Hepatocyte (in vitro differentiated cells): ENCODE measurements around the gene NBPF4. TPM values are rescaled to one million over a fixed set of nuclear protein-coding genes. Genes with fewer than 3 reads are reported as not detected.
"Not testable (repeated sequence)": the region's sequence is repeated elsewhere in the genome, so short reads cannot be mapped to it uniquely, and the experiment has no call there.

ENCODE experiments used
- DNase-seq: peaks from one replicate; pipeline ENCODE4 v3.0.0-alpha.2; 2016; ENCODE audit warnings: low spot score
- H2AFZ ChIP-seq: fragments of 200-600 bp; sonication (generic); 2 replicates; pipeline ENCODE4 v1.6.0; 2016; ENCODE audit warnings: antibody characterized with exemption, mild to moderate bottlenecking
- H3K27ac ChIP-seq: fragments of 200-600 bp; sonication (generic); 2 replicates; pipeline ENCODE4 v1.5.1; 2016; ENCODE audit warnings: mild to moderate bottlenecking
- H3K27me3 ChIP-seq: fragments of 200-600 bp; sonication (generic); 2 replicates; pipeline ENCODE4 v1.6.1; 2016
- H3K36me3 ChIP-seq: fragments of 200-600 bp; sonication (generic); replicated peaks from 2 replicates; pipeline ENCODE4 v1.5.1; 2016; ENCODE audit warnings: low read depth; ENCODE audit not compliant: insufficient read depth
- H3K4me1 ChIP-seq: fragments of 200-600 bp; sonication (generic); 2 replicates; pipeline ENCODE4 v1.5.1; 2016; ENCODE audit warnings: mild to moderate bottlenecking, moderate library complexity; ENCODE audit not compliant: insufficient read depth
- H3K4me2 ChIP-seq: fragments of 200-600 bp; sonication (generic); 2 replicates; pipeline ENCODE4 v1.6.0; 2016
- H3K4me3 ChIP-seq: fragments of 200-600 bp; sonication (generic); 2 replicates; pipeline ENCODE4 v1.5.1; 2016; ENCODE audit warnings: mild to moderate bottlenecking
- H3K79me2 ChIP-seq: fragments of 200-600 bp; sonication (generic); 2 replicates; pipeline ENCODE4 v1.6.0; 2017; ENCODE audit warnings: mild to moderate bottlenecking
- H3K9me2 ChIP-seq: fragments of 200-600 bp; sonication (generic); replicated peaks from 2 replicates; pipeline ENCODE4 v1.6.0; 2017; ENCODE audit warnings: mild to moderate bottlenecking; ENCODE audit not compliant: insufficient read depth
- H3K9me3 ChIP-seq: fragments of 200-600 bp; sonication (generic); 2 replicates; pipeline ENCODE4 v1.5.1; 2016; ENCODE audit warnings: low read depth, mild to moderate bottlenecking
- H4K20me1 ChIP-seq: fragments of 200-600 bp; sonication (generic); 2 replicates; pipeline ENCODE4 v1.6.0; 2016; ENCODE audit warnings: mild to moderate bottlenecking; ENCODE audit not compliant: insufficient read depth, poor library complexity, severe bottlenecking
- WGBS: methylation state at CpG from one replicate; pipeline ENCODE4 v1.1.6; 2016; ENCODE audit warnings: low lambda C conversion rate; ENCODE audit errors: missing lambda C conversion rate; 5-methylcytosine and 5-hydroxymethylcytosine counted together
- polyA plus RNA-seq: library from polyadenylated mRNA; unstranded; fragments of >200 nt; fragmentation: Nextera tagmentation; extraction: Ambion mirVana; gene quantifications from 2 replicates; pipeline ENCODE4 v1.2.1, GENCODE V29; 2016
- total RNA-seq: library from RNA; depleted of rRNA; stranded (reverse); fragments of >200 nt; gene quantifications from 2 replicates; pipeline ENCODE4 v1.2.3, GENCODE V29; 2014

The NBPF4 gene, protein sequence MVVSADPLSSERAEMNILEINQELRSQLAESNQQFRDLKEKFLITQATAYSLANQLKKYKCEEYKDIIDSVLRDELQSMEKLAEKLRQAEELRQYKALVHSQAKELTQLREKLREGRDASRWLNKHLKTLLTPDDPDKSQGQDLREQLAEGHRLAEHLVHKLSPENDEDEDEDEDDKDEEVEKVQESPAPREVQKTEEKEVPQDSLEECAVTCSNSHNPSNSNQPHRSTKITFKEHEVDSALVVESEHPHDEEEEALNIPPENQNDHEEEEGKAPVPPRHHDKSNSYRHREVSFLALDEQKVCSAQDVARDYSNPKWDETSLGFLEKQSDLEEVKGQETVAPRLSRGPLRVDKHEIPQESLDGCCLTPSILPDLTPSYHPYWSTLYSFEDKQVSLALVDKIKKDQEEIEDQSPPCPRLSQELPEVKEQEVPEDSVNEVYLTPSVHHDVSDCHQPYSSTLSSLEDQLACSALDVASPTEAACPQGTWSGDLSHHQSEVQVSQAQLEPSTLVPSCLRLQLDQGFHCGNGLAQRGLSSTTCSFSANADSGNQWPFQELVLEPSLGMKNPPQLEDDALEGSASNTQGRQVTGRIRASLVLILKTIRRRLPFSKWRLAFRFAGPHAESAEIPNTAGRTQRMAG
- total RNA-seq: not detected in 2 replicates
- not detected in 2 replicates for polyA plus RNA-seq

GRCh38 chr1:108243976-108244375 is at the start of gene NBPF4:
Gene NBPF4 (minus strand): TSS chr1:108244076. CDS start chr1:108243761, 315 bp downstream.
- DNase-seq, H3K79me2 ChIP-seq, H3K27me3 ChIP-seq, H3K9me3 ChIP-seq, H3K9me2 ChIP-seq, H3K4me1 ChIP-seq, H3K4me3 ChIP-seq, H4K20me1 ChIP-seq, H3K36me3 ChIP-seq, H3K4me2 ChIP-seq, H2AFZ ChIP-seq, H3K27ac ChIP-seq: not testable (repeated sequence)
- no CpG with 5 or more reads among the region's 3 CpGs for WGBS

DNA sequence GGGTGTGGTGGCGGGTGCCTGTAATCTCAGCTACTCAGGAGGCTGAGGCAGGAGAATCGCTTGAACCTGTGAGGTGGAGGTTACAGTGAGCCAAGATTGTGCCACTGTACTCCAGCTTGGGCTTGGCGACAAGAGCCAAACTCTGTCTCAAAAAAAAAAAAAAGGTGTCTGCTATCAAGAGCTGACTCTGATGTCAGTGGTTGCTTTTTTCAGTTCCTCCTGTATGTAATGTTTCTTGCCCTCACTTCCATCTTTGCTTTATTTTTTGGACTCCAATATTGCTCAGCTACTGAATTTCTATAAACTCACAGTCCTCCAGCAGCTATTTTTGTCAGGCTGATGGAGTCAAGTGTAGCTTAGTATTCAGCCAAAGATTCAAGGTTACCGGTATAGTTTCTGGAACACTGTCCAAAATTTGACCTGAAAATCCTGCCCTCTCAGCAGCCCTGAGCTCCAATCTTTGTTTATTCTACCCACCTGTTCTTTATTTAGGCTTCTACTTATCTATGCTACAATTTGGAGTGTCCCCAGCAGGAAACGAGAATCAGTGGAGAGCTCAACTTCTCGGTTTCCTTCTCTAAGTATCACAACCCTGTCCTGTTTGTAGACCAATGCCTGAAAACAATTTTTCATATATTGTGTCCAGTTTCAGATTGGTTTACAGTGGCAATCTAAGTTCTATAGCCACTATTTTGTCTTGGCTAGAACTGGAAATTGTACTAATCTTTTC is 38.8 kb upstream of the NBPF4 start:
- not testable (repeated sequence) for H3K27me3 ChIP-seq, H3K4me1 ChIP-seq, H3K9me3 ChIP-seq, H3K9me2 ChIP-seq, H4K20me1 ChIP-seq, DNase-seq, H3K4me2 ChIP-seq, H3K79me2 ChIP-seq, H3K27ac ChIP-seq, H3K4me3 ChIP-seq, H3K36me3 ChIP-seq, H2AFZ ChIP-seq
- WGBS: no CpG with 5 or more reads among the region's 6 CpGs

DNA sequence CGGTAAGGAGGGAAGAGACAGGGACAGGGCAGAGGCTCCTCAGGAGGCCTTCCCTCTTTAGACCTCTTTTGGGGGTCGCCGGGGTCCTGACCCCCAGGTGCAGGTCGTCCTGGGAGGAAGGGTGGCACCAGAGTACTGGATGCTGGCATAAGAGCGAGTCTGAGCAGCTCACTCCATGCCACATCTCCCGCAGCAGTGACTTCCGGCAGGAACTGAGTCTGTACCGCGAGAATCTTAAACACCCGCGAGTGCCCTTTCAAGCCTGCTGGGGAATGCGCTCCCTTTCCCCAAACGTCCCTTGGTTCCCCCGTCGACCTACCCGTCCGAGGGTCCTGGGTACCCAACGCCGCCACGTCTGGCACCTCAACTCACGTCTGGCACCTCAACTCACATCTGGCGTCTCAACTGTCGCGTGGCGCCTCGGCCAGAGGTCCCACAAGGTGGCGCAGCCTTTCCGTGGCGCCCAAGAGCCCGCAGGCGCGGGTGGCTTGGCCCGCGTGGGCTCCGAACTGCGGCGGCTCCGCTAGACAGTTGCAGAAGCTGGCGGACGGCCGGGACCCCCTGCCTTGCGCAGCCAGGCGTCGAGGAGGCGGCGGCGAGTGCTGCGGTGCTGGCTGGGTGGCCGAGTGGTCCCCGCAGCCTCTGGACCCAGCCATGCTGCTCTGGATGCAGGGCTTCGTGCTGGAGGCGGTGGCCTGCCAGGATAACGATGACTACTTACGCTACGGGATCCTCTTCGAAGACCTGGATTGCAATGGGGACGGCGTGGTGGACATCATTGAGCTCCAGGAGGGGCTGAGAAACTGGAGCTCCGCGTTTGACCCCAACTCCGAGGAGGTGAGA is 28.8 kb upstream of the NBPF4 start:
- not testable (repeated sequence) for H3K9me2 ChIP-seq, H3K4me2 ChIP-seq, H3K9me3 ChIP-seq, DNase-seq, H4K20me1 ChIP-seq, H3K4me1 ChIP-seq, H3K36me3 ChIP-seq, H3K27me3 ChIP-seq, H3K4me3 ChIP-seq, H2AFZ ChIP-seq, H3K79me2 ChIP-seq, H3K27ac ChIP-seq
- WGBS: no CpG with 5 or more reads among the region's 61 CpGs

DNA sequence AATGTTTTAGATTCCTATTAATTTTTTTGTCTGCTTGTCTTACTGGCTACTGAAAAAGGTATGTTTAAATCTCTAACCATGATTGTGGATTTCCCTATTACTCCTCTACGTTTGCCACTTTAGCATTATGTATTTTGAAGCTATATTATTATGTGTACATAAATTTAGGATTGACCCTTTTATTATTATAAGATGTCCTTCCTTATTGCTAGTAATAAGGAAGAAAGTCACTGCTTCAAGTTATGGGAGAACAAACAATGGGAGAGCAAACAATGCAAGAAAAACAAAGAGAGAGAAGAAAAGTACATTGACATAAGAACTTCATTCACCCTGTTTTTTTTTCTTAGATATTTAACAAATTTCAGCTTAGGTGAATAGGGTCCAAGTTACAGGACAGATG is 23.2 kb upstream of the NBPF4 start:
- H3K36me3 ChIP-seq, H3K9me3 ChIP-seq, H3K4me2 ChIP-seq, H4K20me1 ChIP-seq, H3K27me3 ChIP-seq, H2AFZ ChIP-seq, H3K79me2 ChIP-seq, H3K4me1 ChIP-seq, H3K27ac ChIP-seq, DNase-seq, H3K4me3 ChIP-seq, H3K9me2 ChIP-seq: not testable (repeated sequence)
- 44% methylated on average over 1 of the region's 1 CpG for WGBS

DNA sequence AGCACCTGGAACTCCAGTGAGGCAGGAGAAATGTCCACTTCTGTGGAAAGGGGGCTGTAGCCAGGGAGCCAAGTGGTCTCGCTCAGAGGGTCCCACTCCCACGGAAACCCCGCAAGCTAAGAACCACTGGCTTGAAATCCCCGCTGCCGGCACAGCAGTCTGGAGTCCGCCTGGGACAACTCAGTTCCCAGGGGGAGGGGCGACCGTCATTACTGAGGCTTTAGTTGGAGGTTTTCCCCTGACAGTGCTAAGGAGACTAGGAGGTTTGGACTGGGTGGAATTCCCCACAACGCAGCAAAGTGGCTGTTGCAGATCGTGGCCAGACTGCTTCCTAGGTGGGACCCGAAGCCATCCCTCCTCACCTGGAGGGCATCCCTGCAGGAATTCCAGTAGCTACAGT is 18.1 kb upstream of the NBPF4 start:
- not testable (repeated sequence) for H3K27me3 ChIP-seq, H3K4me1 ChIP-seq, H3K4me3 ChIP-seq, H3K36me3 ChIP-seq, H3K9me2 ChIP-seq, H4K20me1 ChIP-seq, H3K4me2 ChIP-seq, H3K79me2 ChIP-seq, H3K9me3 ChIP-seq, DNase-seq, H3K27ac ChIP-seq, H2AFZ ChIP-seq
- WGBS: no CpG with 5 or more reads among the region's 11 CpGs

GRCh38 chr1:108261519-108261918 is 17.6 kb upstream of the NBPF4 start:
- not testable (repeated sequence) for H3K4me2 ChIP-seq, H3K27ac ChIP-seq, H3K36me3 ChIP-seq, H3K9me2 ChIP-seq, H3K9me3 ChIP-seq, DNase-seq, H3K79me2 ChIP-seq, H3K27me3 ChIP-seq, H3K4me1 ChIP-seq, H2AFZ ChIP-seq, H4K20me1 ChIP-seq, H3K4me3 ChIP-seq
- WGBS: no CpG with 5 or more reads among the region's 10 CpGs

GRCh38 chr1:108260578-108261259 is 16.8 kb upstream of the NBPF4 start:
- not testable (repeated sequence) for H3K9me2 ChIP-seq, H3K9me3 ChIP-seq, H3K27me3 ChIP-seq, H3K27ac ChIP-seq, H3K36me3 ChIP-seq, H3K4me3 ChIP-seq, H4K20me1 ChIP-seq, DNase-seq, H3K4me2 ChIP-seq, H2AFZ ChIP-seq, H3K79me2 ChIP-seq, H3K4me1 ChIP-seq
- WGBS: no CpG with 5 or more reads among the region's 4 CpGs

DNA sequence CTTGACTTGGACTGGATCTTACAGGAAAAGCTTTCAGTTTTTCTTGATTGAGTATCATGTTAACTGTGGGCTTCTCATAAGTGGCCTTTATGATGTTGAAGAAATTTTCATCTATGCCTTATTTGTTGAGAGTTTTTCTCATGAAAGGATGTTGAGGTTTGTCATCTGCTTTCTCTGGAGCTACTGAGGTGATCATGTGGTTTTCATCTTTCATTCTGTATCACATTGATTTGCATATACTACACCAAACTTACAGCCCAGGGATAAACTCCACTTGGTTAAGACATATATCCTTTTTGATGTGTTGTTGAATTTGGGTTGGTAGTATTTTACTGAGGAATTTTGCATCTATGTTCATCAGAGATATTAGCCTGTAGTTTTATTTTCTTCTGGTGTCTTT is 11.6 kb upstream of the NBPF4 start:
- not testable (repeated sequence) for H3K27me3 ChIP-seq, H3K4me1 ChIP-seq, H3K79me2 ChIP-seq, DNase-seq, H4K20me1 ChIP-seq, H3K4me2 ChIP-seq, H3K27ac ChIP-seq, H3K9me3 ChIP-seq, H3K36me3 ChIP-seq, H3K9me2 ChIP-seq, H3K4me3 ChIP-seq, H2AFZ ChIP-seq
